Fibroblast of villous mesenchyme (primary cell): Measurements from ENCODE around the gene POLR3C. TPM values are rescaled to one million over a fixed set of nuclear protein-coding genes. Genes with fewer than 3 reads are reported as not detected.

Experiments
- DNase-seq: peaks from one replicate; pipeline ENCODE4 v3.0.0-alpha.2; 2010; ENCODE audit warnings: low read depth
- H3K4me3 ChIP-seq: 2 replicates; pipeline ENCODE4 v1.5.1; 2011; ENCODE audit warnings: low read depth, mild to moderate bottlenecking, low read length
- total RNA-seq: library from RNA; depleted of rRNA; stranded (reverse); fragments of >200 nt; gene quantifications from 2 replicates; pipeline ENCODE4 v1.2.3, GENCODE V29; 2012
- TF ChIP-seq, protein P1 (sequence below): IDR thresholded peaks from 2 replicates; pipeline ENCODE4 v1.5.1; 2012; ENCODE audit warnings: low read depth, mild to moderate bottlenecking, low read length; ENCODE audit not compliant: insufficient read depth

The POLR3C gene
- total RNA-seq, 1 donor, result 41.5 TPM

GRCh38 chr1:145886816-145887215 lies 62.8 kb downstream of the POLR3C start:
- no peak for DNase-seq
- H3K4me3 ChIP-seq, result no peak overlapping the region
- TF ChIP-seq, protein P1, sequence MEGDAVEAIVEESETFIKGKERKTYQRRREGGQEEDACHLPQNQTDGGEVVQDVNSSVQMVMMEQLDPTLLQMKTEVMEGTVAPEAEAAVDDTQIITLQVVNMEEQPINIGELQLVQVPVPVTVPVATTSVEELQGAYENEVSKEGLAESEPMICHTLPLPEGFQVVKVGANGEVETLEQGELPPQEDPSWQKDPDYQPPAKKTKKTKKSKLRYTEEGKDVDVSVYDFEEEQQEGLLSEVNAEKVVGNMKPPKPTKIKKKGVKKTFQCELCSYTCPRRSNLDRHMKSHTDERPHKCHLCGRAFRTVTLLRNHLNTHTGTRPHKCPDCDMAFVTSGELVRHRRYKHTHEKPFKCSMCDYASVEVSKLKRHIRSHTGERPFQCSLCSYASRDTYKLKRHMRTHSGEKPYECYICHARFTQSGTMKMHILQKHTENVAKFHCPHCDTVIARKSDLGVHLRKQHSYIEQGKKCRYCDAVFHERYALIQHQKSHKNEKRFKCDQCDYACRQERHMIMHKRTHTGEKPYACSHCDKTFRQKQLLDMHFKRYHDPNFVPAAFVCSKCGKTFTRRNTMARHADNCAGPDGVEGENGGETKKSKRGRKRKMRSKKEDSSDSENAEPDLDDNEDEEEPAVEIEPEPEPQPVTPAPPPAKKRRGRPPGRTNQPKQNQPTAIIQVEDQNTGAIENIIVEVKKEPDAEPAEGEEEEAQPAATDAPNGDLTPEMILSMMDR, result no peak

DNA sequence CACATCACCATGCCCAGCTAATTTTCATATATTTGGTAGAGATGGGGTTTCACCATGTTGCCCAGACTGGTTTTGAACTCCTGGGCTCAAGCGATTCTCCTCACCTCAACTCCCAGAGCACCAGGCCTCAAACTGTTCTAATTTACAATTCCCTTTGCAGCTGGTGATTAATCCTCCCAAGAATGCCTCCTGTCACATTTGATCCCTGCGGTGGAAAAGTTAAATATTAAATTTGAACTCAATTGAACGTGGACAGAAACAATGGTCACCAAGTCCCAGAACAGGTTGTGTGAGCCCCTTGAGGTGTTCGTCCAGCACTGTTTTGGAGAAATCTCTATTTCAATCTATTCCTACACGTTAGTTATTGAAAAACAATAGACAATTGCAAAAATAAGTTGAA lies 63.6 kb downstream of the POLR3C start:
- no peak overlapping the region for H3K4me3 ChIP-seq
- TF ChIP-seq, protein P1, result no peak
- DNase-seq, result no peak

DNA sequence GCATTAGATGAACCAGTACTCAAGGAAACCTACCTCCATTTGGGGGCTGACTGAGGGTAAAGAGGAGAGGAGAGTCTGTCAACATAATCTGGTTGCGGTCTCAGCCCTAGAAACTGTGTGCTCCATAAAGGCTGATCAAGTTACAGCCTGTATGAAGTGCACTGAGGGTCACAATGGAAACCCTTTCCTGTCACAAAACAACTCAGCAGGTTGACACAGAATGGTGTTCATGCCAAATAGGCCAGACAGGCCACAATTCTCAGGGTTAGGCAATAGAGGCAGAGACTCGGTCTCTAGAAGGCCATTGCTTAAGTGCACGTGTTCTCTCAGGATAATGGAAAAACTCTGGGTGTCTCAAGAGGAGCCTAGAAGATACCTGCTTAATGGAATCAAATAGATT lies 65.7 kb downstream of the POLR3C start:
- TF ChIP-seq, protein P1, result no peak
- no peak overlapping the region for H3K4me3 ChIP-seq
- no peak for DNase-seq

DNA sequence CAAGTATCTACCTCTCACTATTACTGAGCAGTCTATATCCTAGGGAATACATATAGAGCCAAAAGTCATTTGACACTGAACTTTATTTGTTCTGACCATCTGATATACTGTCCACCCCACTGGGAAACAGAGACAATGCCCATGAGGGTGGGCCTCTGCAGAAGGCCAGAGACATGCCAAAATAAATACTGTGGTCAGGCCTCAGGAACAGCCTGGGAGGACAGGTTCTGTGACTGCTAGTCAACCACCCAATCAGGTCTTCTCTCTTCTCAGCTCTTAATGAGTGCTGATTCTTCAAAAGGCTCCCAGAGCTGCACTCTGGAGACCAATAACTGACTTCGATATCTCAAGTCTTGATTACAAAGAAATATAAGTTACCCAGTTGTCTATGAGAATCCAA lies 67.1 kb downstream of the POLR3C start:
- H3K4me3 ChIP-seq, result no peak overlapping the region
- TF ChIP-seq, protein P1, result no peak
- DNase-seq, result no peak

GRCh38 chr1:145891587-145892485 lies 67.8 kb downstream of the POLR3C start:
- DNase-seq, result peak; percentile 99
- H3K4me3 ChIP-seq, result peak overlapping the region; percentile 34
- TF ChIP-seq, protein P1, result peak; percentile 99

DNA sequence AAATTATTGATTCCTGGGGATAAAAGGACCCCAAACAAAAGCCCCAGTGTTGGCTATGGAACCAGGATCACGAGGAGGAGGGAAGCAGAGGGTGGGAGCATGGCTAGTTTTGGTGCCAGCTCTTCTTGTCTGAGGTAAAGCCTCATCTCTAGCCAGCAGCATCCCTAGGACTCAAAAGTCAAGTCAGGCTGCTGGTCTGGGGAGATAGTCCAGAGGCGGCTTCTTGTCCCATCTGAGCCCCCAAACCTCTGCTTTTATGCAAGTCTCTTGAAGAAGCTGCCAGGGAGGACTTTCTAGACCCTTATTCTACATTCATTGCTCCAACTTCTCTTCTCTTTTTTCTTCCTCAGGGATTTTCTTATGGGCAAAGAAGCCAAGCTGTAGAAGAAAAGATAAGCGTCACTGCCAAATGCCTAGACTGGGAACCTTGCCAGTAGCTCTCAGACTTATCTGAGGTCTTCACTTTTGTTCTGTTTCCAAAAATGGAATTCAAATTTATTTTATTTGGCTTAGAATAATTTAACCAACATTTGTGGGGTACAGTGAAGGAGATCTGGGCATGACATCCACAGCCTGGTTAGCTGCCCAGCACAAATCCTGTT lies 68.6 kb downstream of the POLR3C start:
- TF ChIP-seq, protein P1, result no peak
- DNase-seq, result peak; percentile 75
- H3K4me3 ChIP-seq, result peak overlapping the region; percentile 34
